ENCODE results near the gene FDX1. TPM values are rescaled to one million over a fixed set of nuclear protein-coding genes. Genes with fewer than 3 reads are reported as not detected.

The FDX1 gene
- polyA plus RNA-seq, 2 of the 4 experiments (the other 2 are of a cell fraction): 13.3 to 15.0 TPM

DNA sequence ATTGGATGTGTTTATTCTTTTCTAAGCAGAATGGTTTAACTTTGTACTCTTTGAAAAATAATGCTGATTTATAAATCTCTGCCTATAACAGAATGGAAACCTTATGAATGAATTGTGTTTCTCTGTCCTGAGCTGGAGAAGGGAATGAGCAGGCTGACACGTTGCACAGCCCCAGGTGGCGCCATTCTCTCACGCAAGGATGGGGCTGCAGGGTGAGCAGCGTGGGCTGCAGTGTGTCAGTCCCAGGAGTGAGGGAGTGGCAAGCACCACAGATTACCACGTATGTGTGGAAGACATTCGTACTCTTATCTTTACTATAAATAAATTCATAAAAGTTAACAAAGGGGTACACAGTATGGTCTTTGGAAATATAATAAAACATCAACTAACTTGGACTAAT, 33.4 kb downstream of the FDX1 start (continued):
- TF ChIP-seq, protein P1, sequence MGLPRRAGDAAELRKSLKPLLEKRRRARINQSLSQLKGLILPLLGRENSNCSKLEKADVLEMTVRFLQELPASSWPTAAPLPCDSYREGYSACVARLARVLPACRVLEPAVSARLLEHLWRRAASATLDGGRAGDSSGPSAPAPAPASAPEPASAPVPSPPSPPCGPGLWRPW (IDR thresholded peaks at IDR 0.05): no peak

DNA sequence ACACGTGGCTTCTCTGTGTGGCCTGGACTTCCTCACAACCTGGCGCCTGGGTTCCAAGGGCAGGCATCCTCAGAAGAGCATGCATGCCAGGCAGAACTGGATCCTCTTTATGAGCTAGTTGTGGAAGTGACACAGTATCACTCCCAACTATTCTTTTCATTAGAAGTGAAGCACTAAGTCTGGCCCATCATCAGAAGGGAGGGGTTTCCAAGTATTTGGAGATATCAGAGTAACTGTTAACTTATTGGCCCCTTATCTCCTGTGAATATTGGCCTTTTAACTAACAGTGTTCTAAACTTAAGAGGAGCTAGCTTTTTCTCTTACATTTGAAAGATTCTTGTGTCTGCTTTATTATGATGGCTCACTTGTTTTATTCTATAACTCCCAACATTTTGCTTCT, 35.5 kb downstream of the FDX1 start:
- no peak overlapping the region for H3K27ac ChIP-seq
- H3K4me2 ChIP-seq: no peak overlapping the region
- DNase-seq (ENCODE audit: low read depth in 1 of 2, low spot score in 1 of 2) (no peak), FAIRE-seq (no peak), ATAC-seq (no peak)
- H3K4me1 ChIP-seq: no peaks in the 10 kb centered on the region
- 100% methylated on average over 2 of the region's 2 CpGs for WGBS (ENCODE audit: missing lambda C conversion rate)
- no peak for TF ChIP-seq NFE2L2 (conservative IDR thresholded peaks at IDR 0.05; ENCODE audit: low read length)
- no peak for TF ChIP-seq CHD4 (IDR thresholded peaks at IDR 0.05; ENCODE audit: borderline replicate concordance)
- TF ChIP-seq, protein P2, sequence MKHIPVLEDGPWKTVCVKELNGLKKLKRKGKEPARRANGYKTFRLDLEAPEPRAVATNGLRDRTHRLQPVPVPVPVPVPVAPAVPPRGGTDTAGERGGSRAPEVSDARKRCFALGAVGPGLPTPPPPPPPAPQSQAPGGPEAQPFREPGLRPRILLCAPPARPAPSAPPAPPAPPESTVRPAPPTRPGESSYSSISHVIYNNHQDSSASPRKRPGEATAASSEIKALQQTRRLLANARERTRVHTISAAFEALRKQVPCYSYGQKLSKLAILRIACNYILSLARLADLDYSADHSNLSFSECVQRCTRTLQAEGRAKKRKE (CRISPR knock-in tag; IDR thresholded peaks at IDR 0.05; ENCODE audit: low read depth): no peak
- TF ChIP-seq HOXA7 (CRISPR knock-in tag; IDR thresholded peaks at IDR 0.05): no peak
- no peak for TF ChIP-seq SREBF2 (IDR thresholded peaks at IDR 0.05)
- TF ChIP-seq, protein P3, sequence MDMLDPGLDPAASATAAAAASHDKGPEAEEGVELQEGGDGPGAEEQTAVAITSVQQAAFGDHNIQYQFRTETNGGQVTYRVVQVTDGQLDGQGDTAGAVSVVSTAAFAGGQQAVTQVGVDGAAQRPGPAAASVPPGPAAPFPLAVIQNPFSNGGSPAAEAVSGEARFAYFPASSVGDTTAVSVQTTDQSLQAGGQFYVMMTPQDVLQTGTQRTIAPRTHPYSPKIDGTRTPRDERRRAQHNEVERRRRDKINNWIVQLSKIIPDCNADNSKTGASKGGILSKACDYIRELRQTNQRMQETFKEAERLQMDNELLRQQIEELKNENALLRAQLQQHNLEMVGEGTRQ (IDR thresholded peaks at IDR 0.05): no peak
- no peak for TF ChIP-seq CEBPB (IDR thresholded peaks at IDR 0.05)
- TF ChIP-seq, protein P1 (IDR thresholded peaks at IDR 0.05): no peak
- no peak for TF ChIP-seq POLR2A (IDR thresholded peaks at IDR 0.05; ENCODE audit: low read length)
- TF ChIP-seq FOSL2 (IDR thresholded peaks at IDR 0.05): no peak
- no peak for TF ChIP-seq FOSL2 (CRISPR knock-in tag; IDR thresholded peaks at IDR 0.05)
- no peak for TF ChIP-seq NPAS2 (CRISPR knock-in tag; IDR thresholded peaks at IDR 0.05; ENCODE audit: borderline replicate concordance)
- no peak for TF ChIP-seq EHMT2 (IDR thresholded peaks at IDR 0.05; ENCODE audit: low read depth)
- TF ChIP-seq, protein P4, sequence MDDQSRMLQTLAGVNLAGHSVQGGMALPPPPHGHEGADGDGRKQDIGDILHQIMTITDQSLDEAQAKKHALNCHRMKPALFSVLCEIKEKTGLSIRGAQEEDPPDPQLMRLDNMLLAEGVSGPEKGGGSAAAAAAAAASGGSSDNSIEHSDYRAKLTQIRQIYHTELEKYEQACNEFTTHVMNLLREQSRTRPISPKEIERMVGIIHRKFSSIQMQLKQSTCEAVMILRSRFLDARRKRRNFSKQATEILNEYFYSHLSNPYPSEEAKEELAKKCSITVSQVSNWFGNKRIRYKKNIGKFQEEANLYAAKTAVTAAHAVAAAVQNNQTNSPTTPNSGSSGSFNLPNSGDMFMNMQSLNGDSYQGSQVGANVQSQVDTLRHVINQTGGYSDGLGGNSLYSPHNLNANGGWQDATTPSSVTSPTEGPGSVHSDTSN (IDR thresholded peaks at IDR 0.05): no peak
- TF ChIP-seq RARB (CRISPR knock-in tag; IDR thresholded peaks at IDR 0.05): no peak
- TF ChIP-seq FOXS1 (CRISPR knock-in tag; IDR thresholded peaks at IDR 0.05): no peak
- TF ChIP-seq MAFK (IDR thresholded peaks at IDR 0.05; ENCODE audit: partially characterized antibody): no peak
- no peak for TF ChIP-seq POLR2AphosphoS2 (conservative IDR thresholded peaks at IDR 0.05; ENCODE audit: low read length)
- H3K9me3 ChIP-seq: no peaks in the 10 kb centered on the region
- ChIA-PET POLR2A (no interaction called here), CTCF (interaction anchor here (2.1 kb wide), 1 partner anchor 765 kb away, joined by 10 read pairs; no protein-coding TSS in a partner anchor)
- H3K4me3 ChIP-seq: no peak overlapping the region

DNA sequence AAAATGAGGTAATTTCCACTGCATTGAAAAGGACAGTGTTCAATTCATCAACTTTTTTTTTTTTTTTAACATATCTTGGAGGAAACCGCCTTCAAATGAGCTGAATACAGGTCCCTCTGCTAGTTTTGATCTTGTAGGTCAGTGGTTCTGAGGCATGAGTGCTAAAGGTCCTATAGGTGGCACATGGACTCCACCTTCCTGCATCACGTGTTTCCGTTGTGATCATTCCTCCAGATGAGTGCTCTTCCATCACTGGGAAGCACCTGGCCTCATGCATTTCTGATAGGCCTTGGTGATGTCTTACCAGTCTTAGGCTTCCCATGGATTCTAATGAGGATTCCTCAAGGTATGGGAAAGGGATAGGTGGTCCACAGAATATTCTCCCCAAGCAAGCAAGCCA, 37.8 kb downstream of the FDX1 start:
- ATAC-seq (no peak), DNase-seq (ENCODE audit: low read depth in 1 of 2, low spot score in 1 of 2) (no peak), FAIRE-seq (no peak)
- Histone ChIP-seq H3K27ac (no peak overlapping the region), H3K4me2 (no peak overlapping the region), H3K4me1 (peaks cover under 1% of the 10 kb centered on the region; the same call in 1 of the 3 replicates), H3K9me3 (no peaks in the 10 kb centered on the region), H3K4me3 (no peak overlapping the region)
- no peak for TF ChIP-seq CBX2 (IDR thresholded peaks at IDR 0.05; ENCODE audit: borderline replicate concordance, low read depth)
- no peak for TF ChIP-seq NPAS2 (CRISPR knock-in tag; IDR thresholded peaks at IDR 0.05; ENCODE audit: borderline replicate concordance)
- no peak for TF ChIP-seq POLR2A (IDR thresholded peaks at IDR 0.05; ENCODE audit: low read length)
- TF ChIP-seq ESRRA (IDR thresholded peaks at IDR 0.05; ENCODE audit: borderline replicate concordance, low read length): no peak
- no peak for TF ChIP-seq FOXS1 (CRISPR knock-in tag; IDR thresholded peaks at IDR 0.05)
- TF ChIP-seq RAD21 (conservative IDR thresholded peaks at IDR 0.05 in 1 of 2, IDR thresholded peaks at IDR 0.05 in 1 of 2): no peak
- TF ChIP-seq, protein P4 (IDR thresholded peaks at IDR 0.05): no peak
- POLR2A ChIA-PET: no interaction called here
- CTCF ChIA-PET: interaction anchor here (0.7 to 0.9 kb wide), 3 partner anchors 13 to 983 kb away, joined by 3 to 4 read pairs (median 4); no protein-coding TSS in a partner anchor
- 97% methylated on average over 3 of the region's 3 CpGs for WGBS (ENCODE audit: missing lambda C conversion rate)

Measured in A549 (cell line).